ENCODE results near the gene CDK14. TPM values are rescaled to one million over a fixed set of nuclear protein-coding genes. Genes with fewer than 3 reads are reported as not detected.

The CDK14 gene
- total RNA-seq, 4 donors from 2014 or later: 3.5 to 5.1 (median 3.9) TPM

DNA sequence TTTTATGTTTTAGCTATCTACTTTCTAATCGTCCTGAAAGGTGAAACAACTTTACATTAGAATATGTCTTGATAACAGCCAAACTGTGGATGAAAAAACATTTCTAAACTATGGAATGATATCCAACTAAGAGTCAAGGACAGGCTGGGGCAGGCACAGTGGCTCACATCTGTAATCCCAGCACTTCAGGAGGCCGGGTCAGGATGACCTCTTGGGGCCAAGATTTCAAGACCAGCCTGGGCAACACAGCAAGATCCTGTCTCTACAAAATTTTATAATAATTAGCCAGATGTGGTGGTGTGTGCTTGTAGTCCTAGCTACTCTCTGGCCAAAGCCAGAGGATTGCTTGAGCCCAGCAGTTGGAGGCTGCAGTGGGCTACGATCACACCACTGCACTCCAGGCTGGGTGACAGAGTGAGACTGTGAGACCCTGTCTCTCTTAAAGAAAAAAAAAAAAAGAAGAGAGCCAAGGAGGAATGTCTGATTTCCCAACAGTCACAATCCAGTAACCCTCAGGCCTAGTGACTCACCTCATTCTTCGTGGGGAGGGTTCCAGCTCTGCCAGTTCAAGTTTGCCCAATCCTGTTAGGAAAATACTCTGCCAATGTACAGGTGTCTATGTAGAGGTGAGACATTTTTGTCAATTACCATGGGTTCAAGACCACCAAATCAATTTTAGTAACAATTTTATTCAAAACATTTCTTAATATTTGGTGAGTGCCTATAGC is 653.5 kb downstream of the CDK14 start:
- no peaks in the 10 kb centered on the region for H3K9me3 ChIP-seq
- H3K4me3 ChIP-seq: no peak overlapping the region
- 38% methylated on average over 4 of the region's 4 CpGs for WGBS
- DNase-seq (ENCODE audit: low spot score in 2 of 2): no peak
- TF ChIP-seq POLR2AphosphoS5 (IDR thresholded peaks at IDR 0.05): no peak
- no peak for TF ChIP-seq POLR2A (IDR thresholded peaks at IDR 0.05)
- TF ChIP-seq, protein P1, sequence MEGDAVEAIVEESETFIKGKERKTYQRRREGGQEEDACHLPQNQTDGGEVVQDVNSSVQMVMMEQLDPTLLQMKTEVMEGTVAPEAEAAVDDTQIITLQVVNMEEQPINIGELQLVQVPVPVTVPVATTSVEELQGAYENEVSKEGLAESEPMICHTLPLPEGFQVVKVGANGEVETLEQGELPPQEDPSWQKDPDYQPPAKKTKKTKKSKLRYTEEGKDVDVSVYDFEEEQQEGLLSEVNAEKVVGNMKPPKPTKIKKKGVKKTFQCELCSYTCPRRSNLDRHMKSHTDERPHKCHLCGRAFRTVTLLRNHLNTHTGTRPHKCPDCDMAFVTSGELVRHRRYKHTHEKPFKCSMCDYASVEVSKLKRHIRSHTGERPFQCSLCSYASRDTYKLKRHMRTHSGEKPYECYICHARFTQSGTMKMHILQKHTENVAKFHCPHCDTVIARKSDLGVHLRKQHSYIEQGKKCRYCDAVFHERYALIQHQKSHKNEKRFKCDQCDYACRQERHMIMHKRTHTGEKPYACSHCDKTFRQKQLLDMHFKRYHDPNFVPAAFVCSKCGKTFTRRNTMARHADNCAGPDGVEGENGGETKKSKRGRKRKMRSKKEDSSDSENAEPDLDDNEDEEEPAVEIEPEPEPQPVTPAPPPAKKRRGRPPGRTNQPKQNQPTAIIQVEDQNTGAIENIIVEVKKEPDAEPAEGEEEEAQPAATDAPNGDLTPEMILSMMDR (IDR thresholded peaks at IDR 0.05): no peak
- no peak for TF ChIP-seq EP300 (IDR thresholded peaks at IDR 0.05)
- H3K36me3 ChIP-seq: no peaks in the 10 kb centered on the region
- no peaks in the 10 kb centered on the region for H3K27me3 ChIP-seq
- peak overlapping the region; percentile 35 for H3K27ac ChIP-seq
- peaks cover 7% of the 10 kb centered on the region for H3K4me1 ChIP-seq

DNA sequence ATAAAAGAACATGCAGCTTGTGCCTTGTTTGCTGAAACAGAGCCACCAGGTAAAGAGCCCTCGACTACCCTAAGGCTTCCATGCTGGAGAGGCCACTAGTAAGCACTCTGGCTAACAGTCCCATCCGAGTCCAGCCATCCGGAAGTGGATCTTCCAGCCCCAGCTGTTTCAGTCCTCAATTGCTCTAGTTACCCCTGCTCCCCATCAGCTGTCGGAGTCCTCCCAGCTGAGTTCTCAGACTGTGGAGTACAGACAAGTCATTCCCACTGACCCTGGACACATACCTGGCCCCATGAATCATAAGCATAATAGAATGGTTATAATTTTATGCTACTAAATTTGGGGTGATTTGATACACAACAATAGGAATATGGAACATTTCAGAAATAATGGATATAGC is 654.6 kb downstream of the CDK14 start:
- no peak for DNase-seq (ENCODE audit: low spot score in 2 of 2)
- no peak overlapping the region for H3K4me3 ChIP-seq
- 100% methylated on average over 2 of the region's 4 CpGs for WGBS
- no peak overlapping the region for H3K27ac ChIP-seq
- H3K4me1 ChIP-seq: peaks cover 7% of the 10 kb centered on the region
- TF ChIP-seq POLR2AphosphoS5 (IDR thresholded peaks at IDR 0.05) (no peak), EP300 (IDR thresholded peaks at IDR 0.05) (no peak), POLR2A (IDR thresholded peaks at IDR 0.05) (no peak)
- TF ChIP-seq, protein P1 (IDR thresholded peaks at IDR 0.05): no peak
- no peaks in the 10 kb centered on the region for H3K27me3 ChIP-seq
- H3K9me3 ChIP-seq: no peaks in the 10 kb centered on the region
- H3K36me3 ChIP-seq: no peaks in the 10 kb centered on the region

DNA sequence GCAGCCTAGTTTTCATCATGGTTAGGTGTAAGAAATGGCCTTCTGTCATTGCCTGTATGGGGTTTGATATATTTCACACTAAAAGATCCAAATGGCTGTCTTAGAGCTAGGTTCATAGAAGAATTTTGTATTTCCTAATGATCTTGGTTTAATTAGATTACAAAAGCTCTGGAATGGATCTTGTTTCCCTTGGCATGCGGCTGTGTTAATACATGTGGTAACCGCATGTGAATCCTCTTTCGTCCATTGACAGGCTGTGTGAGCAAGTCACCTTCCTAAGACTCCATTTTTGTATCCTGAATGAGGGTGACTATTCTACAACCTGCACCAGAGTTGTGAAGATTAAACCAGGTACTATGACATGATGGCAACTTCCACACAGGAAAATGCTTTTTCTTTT is 655.8 kb downstream of the CDK14 start:
- DNase-seq (ENCODE audit: low spot score in 2 of 2): no peak
- TF ChIP-seq EP300 (IDR thresholded peaks at IDR 0.05) (no peak), POLR2AphosphoS5 (IDR thresholded peaks at IDR 0.05) (no peak), POLR2A (IDR thresholded peaks at IDR 0.05) (no peak)
- TF ChIP-seq, protein P1 (IDR thresholded peaks at IDR 0.05): no peak
- Histone ChIP-seq H3K27ac (no peak overlapping the region), H3K27me3 (no peaks in the 10 kb centered on the region), H3K36me3 (no peaks in the 10 kb centered on the region), H3K4me3 (no peak overlapping the region), H3K4me1 (peaks cover 7% of the 10 kb centered on the region), H3K9me3 (no peaks in the 10 kb centered on the region)
- WGBS: 51% methylated on average over 3 of the region's 3 CpGs

Other genes with a start within 250 kb of the CDK14 start
- gene GTPBP10, start 249.6 kb upstream of the CDK14 start, total RNA-seq: 10 to 100 TPM; 10.5 to 35.6 (median 13.7) TPM
- gene CLDN12, start 192.9 kb upstream of the CDK14 start, total RNA-seq: 10 to 100 TPM in 3 of 4 donors, 1 to 10 TPM in 1; 9.8 to 24.2 (median 17.7) TPM
- not detected for gene PTTG1IP2, start 126.7 kb upstream of the CDK14 start, total RNA-seq